Heart left ventricle (tissue), 13 donors: ENCODE measurements around the gene CCDC24.

ENCODE experiments used
- CTCF ChIP-seq, 12 donors: fragments of 200-600 bp; sonication (generic) in 4 of 12; IDR thresholded peaks; one replicate each; pipeline versions ENCODE4 v1.5.0 to v1.8.0; 2018 to 2022; ENCODE audit warnings: antibody characterized with exemption in 12 of 12, mild to moderate bottlenecking in 5 of 12
- POLR2A ChIP-seq, 2 donors: fragments of 450-650 bp; IDR thresholded peaks; one replicate each; pipeline ENCODE4 v1.6.1; 2017; ENCODE audit warnings: antibody characterized with exemption in 2 of 2, mild to moderate bottlenecking in 2 of 2, moderate library complexity in 2 of 2
- donor health status: ischemic (EF 13 %, LVEDD 7.1; RV severe dilation, severe dysfunction).
- donor health status: DM: no; HTN: yes; CAD: no.
- donor health status: DM: no; HTN: no; CAD: no.
- donor health status: ischemic (EF 25% LVEDD 6.9; RV normal size, moderate dysfunction).
- donor health status: ischemic (EF 25% LVEDD 5.7; RV mildly dilated, moderate dysfunction).
- donor health status: ischemic (EF 35%, LVEDD 5.7; RV mildly dilated, moderate dysfunction).
- donor health status: nonischemic (EF 11% LVEDD 7.7; RV severe dilation, severe dysfunction).
- donor health status: DM: yes; HTN: yes; CAD: no.
- donor health status: PGD.
- donor health status: ischemic (EF 29% LVEDD 5.4; RV normal size, mild dysfunction).
- donor health status: nonischemic (EF 23%, LVEDD 6.1; RV moderate dilation, normal function).

DNA sequence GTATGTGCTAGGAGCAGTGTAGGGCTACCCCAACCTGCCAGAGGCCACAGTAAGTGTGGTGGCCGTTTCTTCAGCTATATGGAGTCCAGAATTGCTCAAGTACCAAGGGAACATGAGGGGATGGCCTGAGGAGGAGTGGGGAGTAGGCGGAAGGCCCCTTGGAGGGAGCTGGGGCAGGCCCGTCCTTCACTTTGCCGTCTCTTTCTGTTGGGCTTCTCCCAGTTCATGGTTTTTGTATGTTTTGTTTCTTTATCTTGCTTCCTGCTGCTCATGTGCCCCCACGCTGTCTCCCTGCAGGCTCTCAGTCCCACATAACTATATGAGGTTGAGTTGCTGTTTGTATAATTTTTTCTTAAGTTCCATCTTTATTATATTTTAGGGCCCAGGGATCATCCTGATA is 27.5 kb upstream of the CCDC24 start:
- TF ChIP-seq POLR2A (IDR thresholded peaks at IDR 0.05) = no peak
- no peak for TF ChIP-seq CTCF (IDR thresholded peaks at IDR 0.05)
